H9 (cell line): ENCODE data around the gene ZFP92. TPM values are rescaled to one million over a fixed set of nuclear protein-coding genes. Genes with fewer than 3 reads are reported as not detected.

Experiments used
- DNase-seq: peaks from one replicate; pipeline ENCODE4 v3.0.0-alpha.2; 2017
- H2AFZ ChIP-seq: one replicate; pipeline ENCODE4 v1.6.1; 2013; ENCODE audit warnings: mild to moderate bottlenecking, low read length, control low read depth, moderate library complexity
- H2AK5ac ChIP-seq: 2 replicates; pipeline ENCODE4 v1.6.1; 2013; ENCODE audit warnings: low read length, control low read depth, mixed read lengths; ENCODE audit not compliant: insufficient read length
- H2BK120ac ChIP-seq: one replicate; pipeline ENCODE4 v1.6.1; 2013; ENCODE audit warnings: low read depth, mild to moderate bottlenecking, low read length, control low read depth, inconsistent platforms; ENCODE audit not compliant: poor library complexity, severe bottlenecking
- H2BK12ac ChIP-seq: 2 replicates; pipeline ENCODE4 v1.6.1; 2013; ENCODE audit warnings: low read length, control low read depth, mixed read lengths, low read depth; ENCODE audit not compliant: insufficient read length
- H2BK15ac ChIP-seq: 2 replicates; pipeline ENCODE4 v1.6.1; 2013; ENCODE audit warnings: low read depth, low read length, control low read depth
- H2BK20ac ChIP-seq: one replicate; pipeline ENCODE4 v1.6.1; 2013; ENCODE audit warnings: low read depth, mild to moderate bottlenecking, low read length, control low read depth, inconsistent platforms; ENCODE audit not compliant: poor library complexity, severe bottlenecking
- H2BK5ac ChIP-seq: 2 replicates; pipeline ENCODE4 v1.6.1; 2013; ENCODE audit warnings: low read length, control low read depth, mixed read lengths; ENCODE audit not compliant: insufficient read length
- H3K14ac ChIP-seq: 2 replicates; pipeline ENCODE4 v1.6.1; 2013; ENCODE audit warnings: low read length, control low read depth; ENCODE audit not compliant: insufficient read depth
- H3K18ac ChIP-seq: 2 replicates; pipeline ENCODE4 v1.6.1; 2013; ENCODE audit warnings: low read depth, mild to moderate bottlenecking, mixed read lengths, low read length, control low read depth; ENCODE audit not compliant: insufficient read length
- H3K23ac ChIP-seq: 2 replicates; pipeline ENCODE4 v1.6.1; 2013; ENCODE audit warnings: low read length, control low read depth, mixed read lengths, low read depth; ENCODE audit not compliant: insufficient read length
- H3K23me2 ChIP-seq: 2 replicates; pipeline ENCODE4 v1.6.1; 2013; ENCODE audit warnings: low read depth, mild to moderate bottlenecking, mixed read lengths, low read length, control low read depth; ENCODE audit not compliant: insufficient read length, poor library complexity, severe bottlenecking
- H3K27ac ChIP-seq: 2 replicates; pipeline ENCODE4 v1.5.1; 2013; ENCODE audit warnings: low read length, control low read depth, mixed read lengths, low read depth; ENCODE audit not compliant: insufficient read length
- H3K27me3 ChIP-seq: 2 replicates; pipeline ENCODE4 v1.6.1; 2013; ENCODE audit warnings: low read length, control low read depth, inconsistent platforms; ENCODE audit not compliant: insufficient read depth
- H3K4ac ChIP-seq: 2 replicates; pipeline ENCODE4 v1.6.1; 2013; ENCODE audit warnings: low read depth, mild to moderate bottlenecking, control low read depth, inconsistent platforms, low read length, moderate library complexity
- H3K4me1 ChIP-seq: 2 replicates; pipeline ENCODE4 v1.6.1; 2013; ENCODE audit warnings: low read length, control low read depth, inconsistent platforms; ENCODE audit not compliant: insufficient read depth
- H3K4me2 ChIP-seq: 2 replicates; pipeline ENCODE4 v1.6.1; 2013; ENCODE audit warnings: low read length, control low read depth, mixed read lengths; ENCODE audit not compliant: insufficient read length, insufficient read depth
- H3K56ac ChIP-seq: 2 replicates; pipeline ENCODE4 v1.6.1; 2013; ENCODE audit warnings: low read depth, mild to moderate bottlenecking, mixed read lengths, low read length, control low read depth; ENCODE audit not compliant: insufficient read length
- H3K79me1 ChIP-seq: 2 replicates; pipeline ENCODE4 v1.6.1; 2013; ENCODE audit warnings: low read depth, mild to moderate bottlenecking, moderate library complexity, low read length, control low read depth, inconsistent platforms; ENCODE audit not compliant: insufficient read depth, poor library complexity, severe bottlenecking
- H3K79me2 ChIP-seq: 2 replicates; pipeline ENCODE4 v1.6.1; 2013; ENCODE audit warnings: low read length, control low read depth, inconsistent platforms; ENCODE audit not compliant: insufficient read depth
- H3K9ac ChIP-seq: 2 replicates; pipeline ENCODE4 v1.6.1; 2013; ENCODE audit warnings: low read length, control low read depth, mixed read lengths; ENCODE audit not compliant: insufficient read length; ENCODE audit errors: extremely low read depth
- H3K9me3 ChIP-seq: one replicate; pipeline ENCODE4 v1.6.1; 2013; ENCODE audit warnings: low read depth, low read length, inconsistent platforms; ENCODE audit not compliant: control insufficient read depth
- H3T11ph ChIP-seq: one replicate; pipeline ENCODE4 v1.6.1; 2013; ENCODE audit warnings: mild to moderate bottlenecking, low read length, control low read depth, inconsistent platforms
- H4K20me1 ChIP-seq: one replicate; pipeline ENCODE4 v1.6.1; 2013; ENCODE audit not compliant: control insufficient read depth, insufficient read length, insufficient read depth
- H4K5ac ChIP-seq: 2 replicates; pipeline ENCODE4 v1.6.1; 2013; ENCODE audit warnings: low read depth, mild to moderate bottlenecking, mixed read lengths, low read length, control low read depth; ENCODE audit not compliant: insufficient read length
- H4K8ac ChIP-seq: replicated peaks from 2 replicates; pipeline ENCODE4 v1.6.1; 2013; ENCODE audit warnings: low read length, control low read depth, mixed read lengths, low read depth; ENCODE audit not compliant: insufficient read length
- H4K91ac ChIP-seq: 2 replicates; pipeline ENCODE4 v1.6.1; 2013; ENCODE audit warnings: low read depth, mild to moderate bottlenecking, moderate library complexity, mixed read lengths, low read length, control low read depth; ENCODE audit not compliant: insufficient read length
- H3K27ac Mint-ChIP-seq, 3 experiments: 2 replicates in 2 of 3; 3 replicates in 1 of 3; pipeline ENCODE4 v1.8.0; 2020 to 2021; ENCODE audit warnings: mixed read lengths in 3 of 3, mild to moderate bottlenecking in 1 of 3, moderate library complexity in 1 of 3
- H3K27me3 Mint-ChIP-seq: 2 replicates; pipeline ENCODE4 v1.8.0; 2021; ENCODE audit warnings: low read depth, mild to moderate bottlenecking, moderate library complexity, mixed read lengths
- H3K36me3 Mint-ChIP-seq, 3 experiments: 2 replicates in 2 of 3; 3 replicates in 1 of 3; pipeline ENCODE4 v1.8.0; 2020 to 2021; ENCODE audit warnings: low read depth in 3 of 3, mixed read lengths in 3 of 3; ENCODE audit not compliant: insufficient read depth in 1 of 3
- H3K4me1 Mint-ChIP-seq, 2 experiments: 2 replicates each; pipeline ENCODE4 v1.8.0; 2020; ENCODE audit warnings: mixed read lengths in 2 of 2
- H3K4me3 Mint-ChIP-seq, 2 experiments: 2 replicates in 1 of 2; 3 replicates in 1 of 2; pipeline ENCODE4 v1.8.0; 2020 to 2021; ENCODE audit warnings: mild to moderate bottlenecking in 2 of 2, mixed read lengths in 2 of 2, moderate library complexity in 1 of 2
- H3K9me3 Mint-ChIP-seq, 2 experiments: 2 replicates in 1 of 2; 3 replicates in 1 of 2; pipeline ENCODE4 v1.8.0; 2020; ENCODE audit warnings: mild to moderate bottlenecking in 2 of 2, mixed read lengths in 2 of 2, moderate library complexity in 1 of 2
- CTCF ChIP-seq: fragments of 200-600 bp; sonication (generic); conservative IDR thresholded peaks from 3 replicates; pipeline ENCODE4 v1.8.0; 2021; ENCODE audit warnings: antibody characterized with exemption, mild to moderate bottlenecking
- WGBS: extraction: QIAGEN DNeasy Blood & Tissue Kit; methylation state at CpG from one replicate; pipeline ENCODE4 v1.1.7; 2013; ENCODE audit warnings: missing lambda C conversion rate, low lambda C conversion rate, mixed read lengths; ENCODE audit not compliant: insufficient read length; ENCODE audit errors: extremely low coverage; 5-methylcytosine and 5-hydroxymethylcytosine counted together
- total RNA-seq: library from RNA; stranded (reverse); gene quantifications from 2 replicates; pipeline ENCODE4 v1.2.1, GENCODE V29; 2021

The ZFP92 gene
- total RNA-seq, 1 experiment from 2014 or later = 0.68 TPM

GRCh38 chrX:153439977-153440376, 28.7 kb downstream of the ZFP92 start:
- no peak overlapping the region for H2BK20ac ChIP-seq
- no CpG with 5 or more reads among the region's 4 CpGs for WGBS
- no peak for DNase-seq

More at GRCh38 chrX:153439977-153440376, 28.7 kb downstream of the ZFP92 start:
- Histone ChIP-seq H3K4me2 (no peak overlapping the region), H2BK5ac (no peak overlapping the region), H2AFZ (no peak overlapping the region), H3K4ac (no peak overlapping the region), H2AK5ac (no peak overlapping the region), H3K79me1 (no peaks in the 10 kb centered on the region), H3K14ac (no peak overlapping the region), H4K91ac (no peak overlapping the region), H3T11ph (no peak overlapping the region), H3K79me2 (no peaks in the 10 kb centered on the region), H3K27me3 (no peaks in the 10 kb centered on the region; the same call in 1 of the 2 replicates), H3K9ac (no peak overlapping the region), H3K4me1 (no peaks in the 10 kb centered on the region), H2BK12ac (no peak overlapping the region), H3K27ac (no peak overlapping the region), H3K23me2 (no peaks in the 10 kb centered on the region), H3K9me3 (peaks cover 24% of the 10 kb centered on the region), H4K8ac (no peak overlapping the region), H3K56ac (no peak overlapping the region), H4K5ac (no peak overlapping the region), H2BK120ac (no peak overlapping the region), H3K23ac (no peak overlapping the region), H4K20me1 (no peaks in the 10 kb centered on the region), H3K18ac (no peak overlapping the region), H2BK15ac (no peak overlapping the region)
- Mint-ChIP-seq H3K27me3 (peaks cover 8% of the 10 kb centered on the region; the same call in 1 of the 2 replicates), H3K4me1 (no peaks in the 10 kb centered on the region), H3K27ac (no peak overlapping the region), H3K9me3 (peaks cover 60 to 81% of the 10 kb centered on the region in 2 experiments), H3K36me3 (no peaks in the 10 kb centered on the region), H3K4me3 (no peak overlapping the region)
- TF ChIP-seq CTCF = no peak
